GM12878 (cell line): ENCODE results near the gene CDR2. TPM values are rescaled to one million over a fixed set of nuclear protein-coding genes. Genes with fewer than 3 reads are reported as not detected.

Experiments used
- ATAC-seq: fragments of 200-7000 bp; cut with Tn5 transposase; 3 replicates; pipeline ENCODE4 v1.9.1; 2020; ENCODE audit warnings: mild to moderate bottlenecking, moderate library complexity
- BruUV-seq: library from RNA; stranded (reverse); fragments of 400-500 nt; replicated peaks from 2 replicates; lab custom pipeline; 2021; lab: Mats Ljungman, UMichigan
- CTCF ChIA-PET: fragments of 300-600 bp; sonication (Branson Sonifier 250); formaldehyde crosslinking; extraction: SDS; loops from one replicate; lab custom pipeline; 2021; ENCODE audit warnings: inconsistent platforms; lab: Yijun Ruan, JAX
- POLR2A ChIA-PET: fragments of 350-600 bp; formaldehyde crosslinking; extraction: SDS; loops from one replicate; lab custom pipeline; 2021; ENCODE audit warnings: inconsistent platforms; lab: Charles Lee
- RAD21 ChIA-PET: fragments of 300-600 bp; sonication (Branson Sonifier 250); formaldehyde crosslinking; loops from one replicate; lab custom pipeline; 2023; ENCODE audit warnings: antibody characterized with exemption; ENCODE audit not compliant: unreplicated experiment; lab: Charles Lee
- SMC1A ChIA-PET: fragments of 300-600 bp; sonication (Branson Sonifier 250); formaldehyde crosslinking; loops from one replicate; lab custom pipeline; 2023; ENCODE audit not compliant: unreplicated experiment, uncharacterized antibody; lab: Charles Lee
- DNase-seq: peaks from one replicate; pipeline ENCODE4 v3.0.0-alpha.2; 2011; ENCODE audit warnings: low read depth, low spot score
- FAIRE-seq: peaks from 3 replicates; lab custom pipeline; 2011; peaks lifted over from hg19 to GRCh38; lab: Jason Lieb, UNC
- H2AFZ ChIP-seq: 2 replicates; pipeline ENCODE4 v1.6.0; 2011; ENCODE audit warnings: low read depth, low read length, control low read depth; ENCODE audit not compliant: control insufficient read depth
- H3K27ac ChIP-seq: 2 replicates; pipeline ENCODE4 v1.5.1; 2011; ENCODE audit warnings: control low read depth; ENCODE audit not compliant: control insufficient read depth, insufficient read depth
- H3K27me3 ChIP-seq, 2 experiments: replicated peaks in 1 of 2; 2 replicates each; pipeline versions ENCODE4 v1.6.0 to v1.6.1; 2011; ENCODE audit warnings: low read length in 1 of 2; ENCODE audit not compliant: control insufficient read depth in 2 of 2, insufficient read depth in 2 of 2
- H3K36me3 ChIP-seq, 2 experiments: 2 replicates each; pipeline ENCODE4 v1.5.1; 2011; ENCODE audit warnings: low read length in 1 of 2; ENCODE audit not compliant: control insufficient read depth in 2 of 2, insufficient read depth in 2 of 2
- H3K4me1 ChIP-seq: 2 replicates; pipeline ENCODE4 v1.6.1; 2011; ENCODE audit warnings: mild to moderate bottlenecking, low read length, moderate library complexity, mixed read lengths; ENCODE audit not compliant: control insufficient read depth, insufficient read depth
- H3K4me2 ChIP-seq: 2 replicates; pipeline ENCODE4 v1.6.0; 2011; ENCODE audit warnings: control low read depth; ENCODE audit not compliant: control insufficient read depth, insufficient read depth
- H3K4me3 ChIP-seq: fragments of 200-600 bp; sonication (generic); 2 replicates; pipeline ENCODE4 v1.5.1; 2016
- H3K79me2 ChIP-seq: 2 replicates; pipeline ENCODE4 v1.6.0; 2011; ENCODE audit warnings: low read length; ENCODE audit not compliant: control insufficient read depth, insufficient read depth
- H3K9ac ChIP-seq: 2 replicates; pipeline ENCODE4 v1.8.0; 2011; ENCODE audit warnings: low read length, control low read depth, mixed read lengths; ENCODE audit not compliant: control insufficient read depth, insufficient read depth
- H3K9me3 ChIP-seq: replicated peaks from 3 replicates; pipeline ENCODE4 v1.5.1; 2011; ENCODE audit warnings: mild to moderate bottlenecking, low read length; ENCODE audit not compliant: control insufficient read depth, insufficient read depth
- H4K20me1 ChIP-seq: 2 replicates; pipeline ENCODE4 v1.6.0; 2011; ENCODE audit not compliant: control insufficient read depth, insufficient read depth
- BMI1 ChIP-seq: fragments of 450-650 bp; IDR thresholded peaks from 2 replicates; pipeline ENCODE4 v1.6.1; 2016; ENCODE audit warnings: mild to moderate bottlenecking, moderate library complexity, borderline replicate concordance
- EGR1 ChIP-seq, 2 experiments: IDR thresholded peaks; 1 replicate in 1 of 2; 2 replicates in 1 of 2; pipeline ENCODE4 v1.6.1; 2011 to 2012; ENCODE audit warnings: low read depth in 2 of 2, low read length in 2 of 2, borderline replicate concordance in 1 of 2, mild to moderate bottlenecking in 1 of 2, moderate library complexity in 1 of 2
- MEF2B ChIP-seq: fragments of 450-650 bp; IDR thresholded peaks from 2 replicates; pipeline ENCODE4 v1.6.1; 2018; ENCODE audit warnings: mild to moderate bottlenecking, moderate library complexity; ENCODE audit not compliant: partially characterized antibody, poor library complexity, severe bottlenecking
- MYC ChIP-seq: IDR thresholded peaks from 2 replicates; pipeline ENCODE4 v1.6.1; 2011; ENCODE audit warnings: mild to moderate bottlenecking, low read length, moderate library complexity, inconsistent platforms; ENCODE audit not compliant: insufficient read depth, insufficient replicate concordance, insufficient read length, severe bottlenecking
- PKNOX1 ChIP-seq: fragments of 450-650 bp; IDR thresholded peaks from 2 replicates; pipeline ENCODE4 v1.6.1; 2016; ENCODE audit warnings: mild to moderate bottlenecking
- RFX5 ChIP-seq: IDR thresholded peaks from 2 replicates; pipeline ENCODE4 v1.6.1; 2011; ENCODE audit warnings: low read depth, low read length, improper control_type of control experiment
- TCF7 ChIP-seq: IDR thresholded peaks from 2 replicates; pipeline ENCODE4 v1.6.1; 2014; ENCODE audit warnings: antibody characterized with exemption, borderline replicate concordance
- ZNF217 ChIP-seq: fragments of 450-650 bp; IDR thresholded peaks from 2 replicates; pipeline ENCODE4 v1.6.1; 2017; ENCODE audit warnings: antibody characterized with exemption, mild to moderate bottlenecking
- ZSCAN29 ChIP-seq: fragments of 450-650 bp; IDR thresholded peaks from 2 replicates; pipeline ENCODE4 v1.6.1; 2017; ENCODE audit warnings: mild to moderate bottlenecking, moderate library complexity
- WGBS: methylation state at CpG from one replicate; pipeline ENCODE4 v1.1.6; 2016; ENCODE audit warnings: low lambda C conversion rate; ENCODE audit not compliant: insufficient replicate concordance, insufficient coverage; ENCODE audit errors: missing lambda C conversion rate; 5-methylcytosine and 5-hydroxymethylcytosine counted together
- in situ Hi-C: fragments of 300-500 bp; cut with MboI; formaldehyde crosslinking; loops from 9 replicates; pipeline ENCODE4 v1.14.3; 2018; ENCODE audit warnings: mixed read lengths
- intact Hi-C: fragments of 100-400 bp; cut with micrococcal nuclease; formaldehyde crosslinking; loops from one replicate; pipeline ENCODE4 v1.14.2; 2022; ENCODE audit not compliant: unreplicated experiment
- polyA plus RNA-seq, 11 experiments: library from polyadenylated mRNA; depleted of rRNA in 4 of 11; unstranded in 6 of 11; stranded (reverse) in 5 of 11; fragments of >200 nt; fragmentation: Nextera tagmentation in 4 of 11; fragmentation: Illumina TruSeq in 1 of 11; extraction: Ambion mirVana in 4 of 11; extraction: Trizol in 1 of 11; gene quantifications; 1 replicate in 1 of 11; 2 replicates in 10 of 11; pipeline versions ENCODE4 v1.2.1 to v1.2.3, GENCODE V29; 2011 to 2016; ENCODE audit warnings: inconsistent platforms in 2 of 11, missing spikeins in 2 of 11, low read depth in 1 of 11
- total RNA-seq, 4 experiments: library from RNA; depleted of rRNA in 3 of 4; stranded (reverse); fragments of >200 nt in 3 of 4; fragmentation: Illumina TruSeq in 1 of 4; extraction: Trizol in 1 of 4; gene quantifications; 2 replicates each; pipeline versions ENCODE4 v1.2.1 to v1.2.3, GENCODE V29; 2013 to 2021
- TF ChIP-seq, protein P1 (sequence below): IDR thresholded peaks from 2 replicates; pipeline ENCODE4 v1.6.1; 2012; ENCODE audit warnings: low read depth, low read length, improper control_type of control experiment
- TF ChIP-seq, protein P2 (sequence below): IDR thresholded peaks from 2 replicates; pipeline ENCODE4 v1.6.1; 2011; ENCODE audit warnings: low read depth, low read length, improper control_type of control experiment, borderline replicate concordance

Gene CDR2
- total and polyA plus RNA-seq, 10 of the 15 experiments (the other 5 are each of a cell fraction or from before 2014, with no cell fraction given): 4.8 to 24.3 (median 19.2) TPM

DNA sequence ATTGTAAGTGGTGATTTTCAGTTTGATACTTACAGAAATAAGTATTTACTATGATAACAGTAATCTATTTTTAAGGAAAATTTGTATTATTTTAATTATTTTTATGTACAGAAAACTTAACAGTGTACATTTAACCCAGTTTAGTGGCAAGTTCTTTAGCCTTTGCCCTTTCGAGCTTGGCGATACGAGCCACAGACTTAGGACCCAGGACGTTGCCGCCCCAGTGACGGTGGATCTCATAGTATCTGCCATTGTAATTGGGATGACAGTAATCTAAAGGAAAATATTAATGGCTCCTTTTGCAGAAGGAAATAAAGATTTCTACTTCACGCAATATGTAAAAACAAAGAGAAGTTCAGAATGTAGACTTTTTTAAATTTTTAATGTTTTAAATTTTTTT, 5.2 kb upstream of the CDR2 start:
- ChIA-PET POLR2A (no interaction called here), RAD21 (no interaction called here), CTCF (no interaction called here), SMC1A (no interaction called here)
- Histone ChIP-seq H4K20me1 (no peaks in the 10 kb centered on the region), H2AFZ (no peak overlapping the region), H3K27me3 (no peaks in the 10 kb centered on the region), H3K4me1 (no peaks in the 10 kb centered on the region), H3K9ac (no peak overlapping the region), H3K36me3 (no peaks in the 10 kb centered on the region), H3K79me2 (no peaks in the 10 kb centered on the region), H3K27ac (no peak overlapping the region), H3K4me3 (no peak overlapping the region), H3K4me2 (no peak overlapping the region), H3K9me3 (no peaks in the 10 kb centered on the region)
- ATAC-seq (no peak), FAIRE-seq (no peak), DNase-seq (no peak)
- in situ Hi-C loops: no loop called here
- TF ChIP-seq, protein P1, sequence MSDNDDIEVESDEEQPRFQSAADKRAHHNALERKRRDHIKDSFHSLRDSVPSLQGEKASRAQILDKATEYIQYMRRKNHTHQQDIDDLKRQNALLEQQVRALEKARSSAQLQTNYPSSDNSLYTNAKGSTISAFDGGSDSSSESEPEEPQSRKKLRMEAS: no peak
- 100% methylated on average over 7 of the region's 7 CpGs for WGBS
- BruUV-seq: no TSS peak
- intact Hi-C loops: no loop called here

DNA sequence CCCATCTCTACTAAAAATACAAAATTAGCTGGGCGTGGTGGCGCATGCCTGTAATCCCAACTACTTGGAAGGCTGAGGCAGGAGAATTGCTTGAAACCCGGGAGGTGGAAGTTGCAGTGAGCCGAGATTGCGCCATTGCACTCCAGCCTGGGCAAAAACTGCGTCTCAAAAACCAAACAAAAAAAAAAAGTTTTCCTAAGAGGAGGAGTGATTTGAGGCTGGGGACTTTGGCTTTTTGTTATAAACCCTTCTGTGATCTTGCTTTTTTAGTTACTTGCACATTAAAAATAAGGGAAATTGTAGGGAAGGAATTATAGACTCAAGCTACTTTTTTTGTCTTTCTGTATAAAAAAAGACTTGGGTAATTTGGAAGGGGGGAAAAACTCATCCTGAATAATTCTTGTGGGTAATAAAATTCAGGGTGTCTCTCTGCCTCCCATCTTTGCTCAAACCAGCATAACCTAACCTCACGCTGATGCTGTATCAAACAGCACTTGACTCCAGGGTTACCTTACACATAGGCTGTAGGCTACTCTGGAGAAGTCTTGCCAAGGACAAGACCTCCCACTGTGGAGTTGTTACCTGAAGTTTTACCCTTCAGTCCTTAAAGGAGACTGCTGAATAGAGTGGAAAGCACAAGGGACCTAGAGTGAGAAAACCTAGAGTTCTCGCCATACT, 1.7 kb upstream of the CDR2 start:
- H3K9me3 ChIP-seq: no peaks in the 10 kb centered on the region
- FAIRE-seq: no peak
- H3K79me2 ChIP-seq: peaks cover 32% of the 10 kb centered on the region
- no TSS peak for BruUV-seq
- in situ Hi-C loops (no loop called here), intact Hi-C loops (no loop called here)
- CTCF ChIA-PET: interaction anchor here (0.7 to 0.9 kb wide), 2 partner anchors 55 to 252 kb away, joined by 3 read pairs; no protein-coding TSS in a partner anchor
- no peak overlapping the region for H2AFZ ChIP-seq
- H3K27ac ChIP-seq: no peak overlapping the region
- SMC1A ChIA-PET: interaction anchor here (12.5 kb wide), 1 partner anchor 21 kb away, joined by 205 read pairs; no protein-coding TSS in a partner anchor
- H3K4me2 ChIP-seq: no peak overlapping the region
- RAD21 ChIA-PET: interaction anchor here (3.3 kb wide), 1 partner anchor 23 kb away, joined by 21 read pairs; no protein-coding TSS in a partner anchor
- H3K9ac ChIP-seq: no peak overlapping the region
- no peak for ATAC-seq
- TF ChIP-seq RFX5 (no peak), ZNF217 (no peak), BMI1 (no peak), EGR1 (IDR thresholded peaks at IDR 0.05; ENCODE audit: borderline replicate concordance in 1 of 2, low read depth in 2 of 2, low read length in 2 of 2) (no peak), MEF2B (no peak), PKNOX1 (no peak), MYC (no peak), TCF7 (no peak), ZSCAN29 (no peak)
- TF ChIP-seq, protein P1: no peak
- TF ChIP-seq, protein P2, sequence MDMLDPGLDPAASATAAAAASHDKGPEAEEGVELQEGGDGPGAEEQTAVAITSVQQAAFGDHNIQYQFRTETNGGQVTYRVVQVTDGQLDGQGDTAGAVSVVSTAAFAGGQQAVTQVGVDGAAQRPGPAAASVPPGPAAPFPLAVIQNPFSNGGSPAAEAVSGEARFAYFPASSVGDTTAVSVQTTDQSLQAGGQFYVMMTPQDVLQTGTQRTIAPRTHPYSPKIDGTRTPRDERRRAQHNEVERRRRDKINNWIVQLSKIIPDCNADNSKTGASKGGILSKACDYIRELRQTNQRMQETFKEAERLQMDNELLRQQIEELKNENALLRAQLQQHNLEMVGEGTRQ: no peak
- H3K27me3 ChIP-seq: no peaks in the 10 kb centered on the region
- 0 out of 4 replicates have a peak, but pooled peaks cover 0 to 5% of the 10 kb centered on the region in 2 experiments for H3K36me3 ChIP-seq
- WGBS: 92% methylated on average over 8 of the region's 8 CpGs
- no peak overlapping the region for H3K4me3 ChIP-seq
- H3K4me1 ChIP-seq: peaks cover 3% of the 10 kb centered on the region; the same call in 1 of the 2 replicates
- DNase-seq: no peak
- H4K20me1 ChIP-seq: no peaks in the 10 kb centered on the region
- POLR2A ChIA-PET: interaction anchor here (1.3 to 12.9 kb wide), 2 partner anchors 9 to 19 kb away, joined by 3 to 185 read pairs; no protein-coding TSS in a partner anchor
